GM23338 (cell line): ENCODE measurements around the gene ZDHHC23. TPM values are rescaled to one million over a fixed set of nuclear protein-coding genes. Genes with fewer than 3 reads are reported as not detected.

Experiments used
- ATAC-seq: fragments of 200-7000 bp; cut with Tn5 transposase; 3 replicates; pipeline ENCODE4 v1.9.1; 2020
- DNase-seq: peaks from one replicate; pipeline ENCODE4 v3.0.0-alpha.2; 2015; ENCODE audit warnings: low spot score
- H2AFZ ChIP-seq: fragments of 200-600 bp; sonication (generic); 2 replicates; pipeline ENCODE4 v1.8.0; 2016; ENCODE audit warnings: antibody characterized with exemption, mild to moderate bottlenecking, moderate library complexity
- H3F3A ChIP-seq: fragments of 200-600 bp; sonication (generic); replicated peaks from 2 replicates; pipeline ENCODE4 v1.8.0; 2017; ENCODE audit warnings: antibody characterized with exemption, mixed run types, low read depth
- H3K27ac ChIP-seq: fragments of 200-600 bp; sonication (generic); 2 replicates; pipeline ENCODE4 v1.6.1; 2016; ENCODE audit warnings: low read depth
- H3K27me3 ChIP-seq: fragments of 200-600 bp; sonication (generic); 2 replicates; pipeline ENCODE4 v1.8.0; 2016; ENCODE audit warnings: mild to moderate bottlenecking, mixed run types, moderate library complexity; ENCODE audit not compliant: insufficient read depth
- H3K36me3 ChIP-seq: fragments of 200-600 bp; sonication (generic); 2 replicates; pipeline ENCODE4 v1.8.0; 2016; ENCODE audit warnings: mild to moderate bottlenecking; ENCODE audit not compliant: insufficient read depth
- H3K4me1 ChIP-seq: fragments of 200-600 bp; sonication (generic); 2 replicates; pipeline ENCODE4 v1.8.0; 2016; ENCODE audit warnings: mild to moderate bottlenecking, moderate library complexity; ENCODE audit not compliant: insufficient read depth
- H3K4me2 ChIP-seq: fragments of 200-600 bp; sonication (generic); 2 replicates; pipeline ENCODE4 v1.7.1; 2017; ENCODE audit warnings: mixed run types
- H3K4me3 ChIP-seq: fragments of 200-600 bp; sonication (generic); 2 replicates; pipeline ENCODE4 v1.6.1; 2016; ENCODE audit warnings: mixed run types
- H3K79me2 ChIP-seq: fragments of 200-600 bp; sonication (generic); replicated peaks from 2 replicates; pipeline ENCODE4 v1.8.0; 2017; ENCODE audit warnings: mild to moderate bottlenecking; ENCODE audit not compliant: insufficient read depth
- H3K9me2 ChIP-seq: fragments of 200-600 bp; sonication (generic); 2 replicates; pipeline ENCODE4 v1.8.0; 2017; ENCODE audit not compliant: insufficient read depth
- H4K20me1 ChIP-seq: fragments of 200-600 bp; sonication (generic); replicated peaks from 2 replicates; pipeline ENCODE4 v1.8.0; 2017; ENCODE audit warnings: mild to moderate bottlenecking; ENCODE audit not compliant: insufficient read depth
- H3K27ac Mint-ChIP-seq: 2 replicates; pipeline ENCODE4 v1.8.0; 2020; ENCODE audit warnings: inconsistent platforms, mild to moderate bottlenecking, moderate library complexity, mixed read lengths
- H3K27me3 Mint-ChIP-seq: 3 replicates; pipeline ENCODE4 v1.8.0; 2022; ENCODE audit warnings: low read depth, mild to moderate bottlenecking, moderate library complexity, mixed read lengths, inconsistent platforms; ENCODE audit not compliant: insufficient read depth, poor library complexity
- H3K36me3 Mint-ChIP-seq: 3 replicates; pipeline ENCODE4 v1.8.0; 2021; ENCODE audit warnings: low read depth, mild to moderate bottlenecking, inconsistent platforms, moderate library complexity, mixed read lengths
- H3K4me1 Mint-ChIP-seq: 3 replicates; pipeline ENCODE4 v1.8.0; 2020; ENCODE audit warnings: mild to moderate bottlenecking, inconsistent platforms, mixed read lengths
- H3K4me3 Mint-ChIP-seq: 3 replicates; pipeline ENCODE4 v1.8.0; 2021; ENCODE audit warnings: moderate library complexity, mild to moderate bottlenecking, inconsistent platforms, mixed read lengths
- H3K9me3 Mint-ChIP-seq: 3 replicates; pipeline ENCODE4 v1.8.0; 2020; ENCODE audit warnings: moderate library complexity, mild to moderate bottlenecking, inconsistent platforms, mixed read lengths
- CREB1 ChIP-seq: fragments of 250-450 bp; sonication (Bioruptor Pico); IDR thresholded peaks from 2 replicates; pipeline ENCODE4 v1.5.0; 2020; ENCODE audit warnings: low read depth, mild to moderate bottlenecking, moderate library complexity
- CTCF ChIP-seq, 2 experiments: fragments of 200-600 bp in 1 of 2; sonication (generic) in 1 of 2; conservative IDR thresholded peaks; 2 replicates each; pipeline versions ENCODE4 v1.5.1 to v1.6.1; 2016 to 2017; ENCODE audit warnings: antibody characterized with exemption in 2 of 2, low read depth in 2 of 2, mild to moderate bottlenecking in 2 of 2, moderate library complexity in 1 of 2
- EZH2 ChIP-seq: fragments of 200-600 bp; sonication (generic); IDR thresholded peaks from one replicate; pipeline ENCODE4 v1.8.0; 2017; ENCODE audit warnings: antibody characterized with exemption, mild to moderate bottlenecking, low read depth; ENCODE audit not compliant: unreplicated experiment
- EZH2phosphoT487 ChIP-seq: fragments of 200-600 bp; sonication (generic); IDR thresholded peaks from one replicate; pipeline ENCODE4 v1.8.1; 2018; ENCODE audit warnings: antibody characterized with exemption; ENCODE audit not compliant: unreplicated experiment
- JUNB ChIP-seq: IDR thresholded peaks from one replicate; pipeline ENCODE4 v1.6.1; 2016; ENCODE audit warnings: antibody characterized with exemption; ENCODE audit not compliant: unreplicated experiment
- NANOG ChIP-seq: IDR thresholded peaks from 2 replicates; pipeline ENCODE4 v1.6.1; 2016; ENCODE audit warnings: antibody characterized with exemption, borderline replicate concordance
- REST ChIP-seq: IDR thresholded peaks from one replicate; pipeline ENCODE4 v1.6.1; 2018; ENCODE audit warnings: antibody characterized with exemption; ENCODE audit not compliant: unreplicated experiment
- STAT1 ChIP-seq: IDR thresholded peaks from one replicate; pipeline ENCODE4 v1.6.1; 2016; ENCODE audit warnings: antibody characterized with exemption; ENCODE audit not compliant: unreplicated experiment
- ZNF114 ChIP-seq: fragments of 250-450 bp; sonication (Bioruptor Pico); IDR thresholded peaks from 2 replicates; pipeline ENCODE4 v1.5.0; 2020; ENCODE audit warnings: mild to moderate bottlenecking, moderate library complexity
- polyA plus RNA-seq: library from polyadenylated mRNA; unstranded; fragments of >200 nt; fragmentation: Nextera tagmentation; extraction: Ambion mirVana; gene quantifications from 2 replicates; pipeline ENCODE4 v1.2.1, GENCODE V29; 2016
- total RNA-seq: library from RNA; depleted of rRNA; stranded (reverse); fragments of >200 nt; shearing (Covaris generic); gene quantifications from 2 replicates; pipeline ENCODE4 v1.2.3, GENCODE V29; 2014
- TF ChIP-seq, protein P1 (sequence below): fragments of 250-450 bp; sonication (Bioruptor Pico); IDR thresholded peaks from 2 replicates; pipeline ENCODE4 v1.5.0; 2020; ENCODE audit warnings: mild to moderate bottlenecking, moderate library complexity

The ZDHHC23 gene
- total and polyA plus RNA-seq, 2 experiments from 2014 or later, result 3.5 to 14.5 TPM

DNA sequence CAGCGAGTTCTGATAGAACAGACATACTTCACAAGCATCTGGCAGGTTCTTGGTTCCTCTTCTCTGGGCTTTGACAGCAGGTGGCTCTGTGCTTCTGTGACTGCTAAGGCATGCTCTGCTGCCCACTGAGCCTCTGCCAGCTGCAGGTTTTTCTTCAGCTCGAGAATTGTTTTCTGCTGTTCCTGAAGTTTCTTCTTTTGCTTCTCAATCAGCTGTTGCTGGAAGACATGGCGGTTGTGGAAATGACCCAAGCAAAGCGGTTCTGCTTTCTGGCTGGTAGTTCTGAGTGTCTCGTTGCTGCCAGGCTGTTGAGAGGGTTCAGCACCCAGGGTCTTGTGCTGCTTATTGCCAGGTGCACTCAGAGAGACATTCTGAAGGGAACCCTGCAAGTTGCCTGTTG lies 57.7 kb downstream of the ZDHHC23 start (continued):
- TF ChIP-seq, protein P1, sequence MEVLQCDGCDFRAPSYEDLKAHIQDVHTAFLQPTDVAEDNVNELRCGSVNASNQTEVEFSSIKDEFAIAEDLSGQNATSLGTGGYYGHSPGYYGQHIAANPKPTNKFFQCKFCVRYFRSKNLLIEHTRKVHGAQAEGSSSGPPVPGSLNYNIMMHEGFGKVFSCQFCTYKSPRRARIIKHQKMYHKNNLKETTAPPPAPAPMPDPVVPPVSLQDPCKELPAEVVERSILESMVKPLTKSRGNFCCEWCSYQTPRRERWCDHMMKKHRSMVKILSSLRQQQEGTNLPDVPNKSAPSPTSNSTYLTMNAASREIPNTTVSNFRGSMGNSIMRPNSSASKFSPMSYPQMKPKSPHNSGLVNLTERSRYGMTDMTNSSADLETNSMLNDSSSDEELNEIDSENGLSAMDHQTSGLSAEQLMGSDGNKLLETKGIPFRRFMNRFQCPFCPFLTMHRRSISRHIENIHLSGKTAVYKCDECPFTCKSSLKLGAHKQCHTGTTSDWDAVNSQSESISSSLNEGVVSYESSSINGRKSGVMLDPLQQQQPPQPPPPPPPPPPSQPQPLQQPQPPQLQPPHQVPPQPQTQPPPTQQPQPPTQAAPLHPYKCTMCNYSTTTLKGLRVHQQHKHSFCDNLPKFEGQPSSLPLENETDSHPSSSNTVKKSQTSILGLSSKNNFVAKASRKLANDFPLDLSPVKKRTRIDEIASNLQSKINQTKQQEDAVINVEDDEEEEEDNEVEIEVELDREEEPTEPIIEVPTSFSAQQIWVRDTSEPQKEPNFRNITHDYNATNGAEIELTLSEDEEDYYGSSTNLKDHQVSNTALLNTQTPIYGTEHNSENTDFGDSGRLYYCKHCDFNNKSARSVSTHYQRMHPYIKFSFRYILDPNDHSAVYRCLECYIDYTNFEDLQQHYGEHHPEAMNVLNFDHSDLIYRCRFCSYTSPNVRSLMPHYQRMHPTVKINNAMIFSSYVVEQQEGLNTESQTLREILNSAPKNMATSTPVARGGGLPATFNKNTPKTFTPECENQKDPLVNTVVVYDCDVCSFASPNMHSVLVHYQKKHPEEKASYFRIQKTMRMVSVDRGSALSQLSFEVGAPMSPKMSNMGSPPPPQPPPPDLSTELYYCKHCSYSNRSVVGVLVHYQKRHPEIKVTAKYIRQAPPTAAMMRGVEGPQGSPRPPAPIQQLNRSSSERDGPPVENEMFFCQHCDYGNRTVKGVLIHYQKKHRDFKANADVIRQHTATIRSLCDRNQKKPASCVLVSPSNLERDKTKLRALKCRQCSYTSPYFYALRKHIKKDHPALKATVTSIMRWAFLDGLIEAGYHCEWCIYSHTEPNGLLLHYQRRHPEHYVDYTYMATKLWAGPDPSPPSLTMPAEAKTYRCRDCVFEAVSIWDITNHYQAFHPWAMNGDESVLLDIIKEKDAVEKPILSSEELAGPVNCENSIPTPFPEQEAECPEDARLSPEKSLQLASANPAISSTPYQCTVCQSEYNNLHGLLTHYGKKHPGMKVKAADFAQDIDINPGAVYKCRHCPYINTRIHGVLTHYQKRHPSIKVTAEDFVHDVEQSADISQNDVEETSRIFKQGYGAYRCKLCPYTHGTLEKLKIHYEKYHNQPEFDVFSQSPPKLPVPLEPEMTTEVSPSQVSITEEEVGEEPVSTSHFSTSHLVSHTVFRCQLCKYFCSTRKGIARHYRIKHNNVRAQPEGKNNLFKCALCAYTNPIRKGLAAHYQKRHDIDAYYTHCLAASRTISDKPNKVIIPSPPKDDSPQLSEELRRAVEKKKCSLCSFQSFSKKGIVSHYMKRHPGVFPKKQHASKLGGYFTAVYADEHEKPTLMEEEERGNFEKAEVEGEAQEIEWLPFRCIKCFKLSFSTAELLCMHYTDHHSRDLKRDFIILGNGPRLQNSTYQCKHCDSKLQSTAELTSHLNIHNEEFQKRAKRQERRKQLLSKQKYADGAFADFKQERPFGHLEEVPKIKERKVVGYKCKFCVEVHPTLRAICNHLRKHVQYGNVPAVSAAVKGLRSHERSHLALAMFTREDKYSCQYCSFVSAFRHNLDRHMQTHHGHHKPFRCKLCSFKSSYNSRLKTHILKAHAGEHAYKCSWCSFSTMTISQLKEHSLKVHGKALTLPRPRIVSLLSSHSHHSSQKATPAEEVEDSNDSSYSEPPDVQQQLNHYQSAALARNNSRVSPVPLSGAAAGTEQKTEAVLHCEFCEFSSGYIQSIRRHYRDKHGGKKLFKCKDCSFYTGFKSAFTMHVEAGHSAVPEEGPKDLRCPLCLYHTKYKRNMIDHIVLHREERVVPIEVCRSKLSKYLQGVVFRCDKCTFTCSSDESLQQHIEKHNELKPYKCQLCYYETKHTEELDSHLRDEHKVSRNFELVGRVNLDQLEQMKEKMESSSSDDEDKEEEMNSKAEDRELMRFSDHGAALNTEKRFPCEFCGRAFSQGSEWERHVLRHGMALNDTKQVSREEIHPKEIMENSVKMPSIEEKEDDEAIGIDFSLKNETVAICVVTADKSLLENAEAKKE (CRISPR knock-in tag), result no peak
- TF ChIP-seq EZH2phosphoT487, result no peak

DNA sequence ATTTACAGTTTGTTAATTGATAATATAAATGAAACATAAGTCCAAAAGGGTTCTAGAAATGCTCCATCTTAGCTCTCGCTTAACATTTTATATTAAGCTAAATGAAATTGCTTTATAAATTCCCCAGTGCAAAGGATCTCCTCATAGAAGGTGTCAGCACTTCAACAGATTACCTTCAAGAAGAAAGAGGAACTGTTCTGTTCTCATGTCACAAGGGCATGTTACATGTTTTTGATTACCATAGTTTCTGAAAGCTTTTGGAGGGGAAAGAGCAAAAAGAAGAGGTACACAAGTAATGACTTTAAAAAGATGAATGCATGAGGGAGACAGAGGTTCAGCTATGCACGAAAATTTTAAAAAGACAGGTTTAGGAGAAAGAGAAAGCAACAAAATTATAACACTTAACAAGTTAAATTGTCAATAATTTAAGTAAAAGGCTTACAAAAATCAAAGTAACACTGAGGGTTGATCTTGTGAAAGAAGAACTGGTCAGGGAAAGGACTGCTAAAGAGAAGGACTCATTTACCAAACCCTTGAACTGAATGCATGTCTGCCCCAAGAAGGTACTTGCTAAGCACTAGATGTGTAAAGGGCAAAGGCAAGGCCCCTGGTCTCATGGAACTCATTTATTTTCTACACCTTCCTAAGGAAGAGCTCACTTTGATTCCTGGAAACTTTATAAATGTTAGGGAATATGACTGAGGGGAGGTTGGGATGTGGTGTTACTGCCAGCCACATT lies 63.4 kb downstream of the ZDHHC23 start:
- Mint-ChIP-seq H3K4me3 (no peak overlapping the region), H3K9me3 (no peaks in the 10 kb centered on the region), H3K27ac (no peak overlapping the region), H3K27me3 (no peaks in the 10 kb centered on the region), H3K36me3 (no peaks in the 10 kb centered on the region), H3K4me1 (no peaks in the 10 kb centered on the region; the same call in 2 of the 3 replicates)
- H3K79me2 ChIP-seq, result no peaks in the 10 kb centered on the region
- no peaks in the 10 kb centered on the region for H3K36me3 ChIP-seq
- H3K9me2 ChIP-seq, result no peaks in the 10 kb centered on the region
- H3K4me2 ChIP-seq, result no peak overlapping the region
- DNase-seq (no peak), ATAC-seq (no peak)
- no peak overlapping the region; the same call in 1 of the 2 replicates for H2AFZ ChIP-seq
- H4K20me1 ChIP-seq, result no peaks in the 10 kb centered on the region
- H3F3A ChIP-seq, result no peaks in the 10 kb centered on the region
- no peak overlapping the region for H3K4me3 ChIP-seq
- no peak overlapping the region for H3K27ac ChIP-seq
- no peaks in the 10 kb centered on the region for H3K4me1 ChIP-seq
- no peaks in the 10 kb centered on the region for H3K27me3 ChIP-seq
- no peak for TF ChIP-seq EZH2phosphoT487
- TF ChIP-seq ZNF114 (CRISPR knock-in tag), result no peak
- no peak for TF ChIP-seq STAT1
- TF ChIP-seq CREB1 (CRISPR knock-in tag), result no peak
- no peak for TF ChIP-seq NANOG
- no peak for TF ChIP-seq REST
- no peak for TF ChIP-seq EZH2
- no peak for TF ChIP-seq CTCF (conservative IDR thresholded peaks at IDR 0.05; ENCODE audit: low read depth in 2 of 2)
- TF ChIP-seq JUNB, result no peak
